Body of pancreas (tissue), 4 donors: Measurements from ENCODE around the gene SLC17A8.

ENCODE experiments used
- POLR2A ChIP-seq, 3 donors: fragments of 450-650 bp; IDR thresholded peaks; one replicate each; pipeline ENCODE4 v1.6.1; 2016; ENCODE audit warnings: antibody characterized with exemption in 3 of 3, mild to moderate bottlenecking in 2 of 3
- TF ChIP-seq, protein P1 (sequence below), 7 experiments: fragments of 450-650 bp in 4 of 7; fragments of 200-600 bp in 3 of 7; sonication (generic) in 3 of 7; IDR thresholded peaks; one replicate each; pipeline ENCODE4 v1.5.1; 2016 to 2019; ENCODE audit warnings: antibody characterized with exemption in 7 of 7

DNA sequence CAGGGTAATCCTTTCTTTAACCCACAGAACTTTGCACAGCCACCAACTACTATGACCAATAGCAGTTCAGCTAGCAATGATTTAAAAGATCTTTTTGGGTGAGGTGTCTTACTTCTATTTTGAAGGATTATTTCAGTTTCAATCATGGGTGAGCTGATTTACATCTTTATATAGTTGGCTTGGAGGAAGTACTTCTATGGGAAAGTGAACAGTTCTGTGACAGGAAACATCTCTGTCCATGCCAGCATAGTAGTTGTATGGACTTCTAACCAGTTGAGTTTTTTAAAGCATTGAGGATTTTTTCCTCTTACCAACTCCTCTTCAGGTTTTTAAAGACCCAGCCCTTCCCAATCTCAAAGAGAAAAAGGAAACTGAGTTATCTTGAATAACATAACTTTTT, 17.8 kb upstream of the SLC17A8 start:
- no peak for TF ChIP-seq POLR2A (IDR thresholded peaks at IDR 0.05)
- TF ChIP-seq, protein P1, sequence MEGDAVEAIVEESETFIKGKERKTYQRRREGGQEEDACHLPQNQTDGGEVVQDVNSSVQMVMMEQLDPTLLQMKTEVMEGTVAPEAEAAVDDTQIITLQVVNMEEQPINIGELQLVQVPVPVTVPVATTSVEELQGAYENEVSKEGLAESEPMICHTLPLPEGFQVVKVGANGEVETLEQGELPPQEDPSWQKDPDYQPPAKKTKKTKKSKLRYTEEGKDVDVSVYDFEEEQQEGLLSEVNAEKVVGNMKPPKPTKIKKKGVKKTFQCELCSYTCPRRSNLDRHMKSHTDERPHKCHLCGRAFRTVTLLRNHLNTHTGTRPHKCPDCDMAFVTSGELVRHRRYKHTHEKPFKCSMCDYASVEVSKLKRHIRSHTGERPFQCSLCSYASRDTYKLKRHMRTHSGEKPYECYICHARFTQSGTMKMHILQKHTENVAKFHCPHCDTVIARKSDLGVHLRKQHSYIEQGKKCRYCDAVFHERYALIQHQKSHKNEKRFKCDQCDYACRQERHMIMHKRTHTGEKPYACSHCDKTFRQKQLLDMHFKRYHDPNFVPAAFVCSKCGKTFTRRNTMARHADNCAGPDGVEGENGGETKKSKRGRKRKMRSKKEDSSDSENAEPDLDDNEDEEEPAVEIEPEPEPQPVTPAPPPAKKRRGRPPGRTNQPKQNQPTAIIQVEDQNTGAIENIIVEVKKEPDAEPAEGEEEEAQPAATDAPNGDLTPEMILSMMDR (IDR thresholded peaks at IDR 0.05), result no peak
